ENCODE measurements around the gene NINJ1. TPM values are rescaled to one million over a fixed set of nuclear protein-coding genes. Genes with fewer than 3 reads are reported as not detected.
A peak's percentile ranks its signal among the peaks of the same experiment; 100 is the strongest.

Gene NINJ1
- total and polyA plus RNA-seq, 2 of the 13 experiments (the other 11 are each of a cell fraction or from before 2014, with no cell fraction given) = 81.2 to 92.1 TPM

- TF ChIP-seq SAFB2 (CRISPR knock-in tag; IDR thresholded peaks at IDR 0.05; ENCODE audit: borderline replicate concordance, low read depth) = no peak
- TF ChIP-seq JUN (CRISPR knock-in tag; IDR thresholded peaks at IDR 0.05) = no peak
- no peak for TF ChIP-seq BHLHE40 (IDR thresholded peaks at IDR 0.05; ENCODE audit: low read length)
- TF ChIP-seq HIVEP1 (CRISPR knock-in tag; IDR thresholded peaks at IDR 0.05) = no peak
- no peak for TF ChIP-seq E2F5 (CRISPR knock-in tag; conservative IDR thresholded peaks at IDR 0.05)
- no peak for TF ChIP-seq HNF1A (IDR thresholded peaks at IDR 0.05; ENCODE audit: low read depth)
- TF ChIP-seq HNF1A (CRISPR knock-in tag; IDR thresholded peaks at IDR 0.05; ENCODE audit: borderline replicate concordance) = peak; percentile 52; the same call in 1 of the 2 replicates
- no peak for TF ChIP-seq ZNF841 (CRISPR knock-in tag; IDR thresholded peaks at IDR 0.05; ENCODE audit: borderline replicate concordance)
- TF ChIP-seq ATF7-NPFF (CRISPR knock-in tag; IDR thresholded peaks at IDR 0.05; ENCODE audit: low read depth) = no peak
- no peak for TF ChIP-seq GMEB2 (CRISPR knock-in tag; IDR thresholded peaks at IDR 0.05; ENCODE audit: low read depth)
- no peak for TF ChIP-seq ZNF678 (CRISPR knock-in tag; IDR thresholded peaks at IDR 0.05)
- peak; percentile 55; the same call in 1 of the 2 replicates for TF ChIP-seq SIN3A (IDR thresholded peaks at IDR 0.05; ENCODE audit: borderline replicate concordance, low read depth, low read length)
- no peak for TF ChIP-seq ZBTB49 (CRISPR knock-in tag; IDR thresholded peaks at IDR 0.05; ENCODE audit: borderline replicate concordance)
- TF ChIP-seq ZNF235 (CRISPR knock-in tag; IDR thresholded peaks at IDR 0.05; ENCODE audit: borderline replicate concordance) = no peak
- TF ChIP-seq MBD4 (IDR thresholded peaks at IDR 0.05; ENCODE audit: borderline replicate concordance, low read length) = no peak
- no peak for TF ChIP-seq ZMAT5 (CRISPR knock-in tag; IDR thresholded peaks at IDR 0.05; ENCODE audit: borderline replicate concordance, low read depth)
- TF ChIP-seq ZNF615 (CRISPR knock-in tag; IDR thresholded peaks at IDR 0.05; ENCODE audit: borderline replicate concordance) = no peak
Observed at GRCh38 chr9:93116072-93116961, 17.7 kb downstream of the NINJ1 start (continued).
